PC-3 (cell line): ENCODE measurements around the gene SAAL1. TPM values are rescaled to one million over a fixed set of nuclear protein-coding genes. Genes with fewer than 3 reads are reported as not detected.

Experiments
- ATAC-seq: fragments of 200-7000 bp; cut with Tn5 transposase; 2 replicates; pipeline ENCODE4 v1.9.1; 2020; ENCODE audit warnings: mild to moderate bottlenecking, moderate library complexity
- BruUV-seq: library from RNA; stranded (reverse); fragments of 400-500 nt; replicated peaks from 2 replicates; lab custom pipeline; 2021; lab: Mats Ljungman, UMichigan
- CTCF ChIA-PET: fragments of 300-600 bp; sonication (Branson Sonifier 250); formaldehyde crosslinking; loops from one replicate; lab custom pipeline; 2022; ENCODE audit warnings: antibody characterized with exemption; lab: Charles Lee
- POLR2A ChIA-PET: fragments of 300-600 bp; sonication (Branson Sonifier 250); formaldehyde crosslinking; loops from one replicate; lab custom pipeline; 2022; ENCODE audit warnings: antibody characterized with exemption; ENCODE audit not compliant: unreplicated experiment; lab: Charles Lee
- DNase-seq: peaks from one replicate; pipeline ENCODE4 v3.0.0-alpha.2; 2015
- H2AFZ ChIP-seq: fragments of 300-600 bp; sonication (generic); 2 replicates; pipeline ENCODE4 v1.6.0; 2016; ENCODE audit warnings: antibody characterized with exemption, low read length
- H3F3A ChIP-seq: fragments of 300-600 bp; sonication (generic); one replicate; pipeline ENCODE4 v1.6.0; 2017; ENCODE audit warnings: antibody characterized with exemption, low read length, control low read depth, mild to moderate bottlenecking; ENCODE audit not compliant: unreplicated experiment
- H3K27ac ChIP-seq: fragments of 300-600 bp; sonication (generic); 2 replicates; pipeline ENCODE4 v1.5.1; 2016; ENCODE audit warnings: mild to moderate bottlenecking, low read length
- H3K27me3 ChIP-seq: fragments of 300-600 bp; sonication (generic); 2 replicates; pipeline ENCODE4 v1.6.1; 2016; ENCODE audit warnings: low read length, mixed read lengths
- H3K36me3 ChIP-seq: fragments of 300-600 bp; sonication (generic); 2 replicates; pipeline ENCODE4 v1.6.1; 2016; ENCODE audit warnings: low read depth, mixed run types, low read length, mixed read lengths
- H3K4me1 ChIP-seq: fragments of 300-600 bp; sonication (generic); 2 replicates; pipeline ENCODE4 v1.5.1; 2016; ENCODE audit warnings: low read length; ENCODE audit not compliant: insufficient read depth
- H3K4me2 ChIP-seq: fragments of 300-600 bp; sonication (generic); 2 replicates; pipeline ENCODE4 v1.6.0; 2016; ENCODE audit warnings: low read length
- H3K4me3 ChIP-seq: fragments of 300-600 bp; sonication (generic); 2 replicates; pipeline ENCODE4 v1.5.1; 2016; ENCODE audit warnings: mild to moderate bottlenecking, low read length, mixed read lengths
- H3K79me2 ChIP-seq: fragments of 300-600 bp; sonication (generic); 2 replicates; pipeline ENCODE4 v1.6.1; 2017; ENCODE audit warnings: low read length, mixed read lengths
- H3K9ac ChIP-seq: fragments of 300-600 bp; sonication (generic); 2 replicates; pipeline ENCODE4 v1.6.0; 2016; ENCODE audit warnings: mild to moderate bottlenecking, low read length
- H3K9me2 ChIP-seq: fragments of 300-600 bp; sonication (generic); replicated peaks from 2 replicates; pipeline ENCODE4 v1.6.1; 2016; ENCODE audit warnings: mixed run types, low read length, mixed read lengths
- H3K9me3 ChIP-seq: fragments of 300-600 bp; sonication (generic); 2 replicates; pipeline ENCODE4 v1.6.1; 2016; ENCODE audit warnings: low read length, mixed read lengths
- H4K20me1 ChIP-seq: fragments of 300-600 bp; sonication (generic); 2 replicates; pipeline ENCODE4 v1.6.1; 2016; ENCODE audit warnings: low read length, mixed read lengths
- CTCF ChIP-seq: fragments of 300-600 bp; sonication (generic); conservative IDR thresholded peaks from 2 replicates; pipeline ENCODE4 v1.5.1; 2017; ENCODE audit warnings: antibody characterized with exemption, low read depth, mild to moderate bottlenecking, low read length
- EZH2 ChIP-seq: fragments of 300-600 bp; sonication (generic); IDR thresholded peaks from one replicate; pipeline ENCODE4 v1.6.1; 2017; ENCODE audit warnings: antibody characterized with exemption, mild to moderate bottlenecking, low read length; ENCODE audit not compliant: unreplicated experiment
- EZH2phosphoT487 ChIP-seq: fragments of 300-600 bp; sonication (generic); IDR thresholded peaks from 2 replicates; pipeline ENCODE4 v1.6.1; 2018; ENCODE audit warnings: mild to moderate bottlenecking, antibody characterized with exemption, low read length, borderline replicate concordance
- intact Hi-C: fragments of 100-400 bp; cut with micrococcal nuclease; formaldehyde crosslinking; loops from 2 replicates; pipeline ENCODE4 v1.9.0; 2023
- total RNA-seq: library from RNA; depleted of rRNA; stranded (reverse); fragments of >200 nt; gene quantifications from 2 replicates; pipeline ENCODE4 v1.2.3, GENCODE V29; 2014

Gene SAAL1
- total RNA-seq, 1 experiment from 2014 or later, result 25.4 TPM

- Histone ChIP-seq H3K79me2 (no peaks in the 10 kb centered on the region), H4K20me1 (no peaks in the 10 kb centered on the region), H3K27ac (no peak overlapping the region), H3F3A (no peaks in the 10 kb centered on the region), H3K9me2 (no peaks in the 10 kb centered on the region), H3K4me3 (no peak overlapping the region), H3K4me2 (no peak overlapping the region), H3K27me3 (no peaks in the 10 kb centered on the region), H2AFZ (no peak overlapping the region), H3K9me3 (no peaks in the 10 kb centered on the region), H3K4me1 (peaks cover under 1% of the 10 kb centered on the region; the same call in 1 of the 2 replicates), H3K9ac (no peak overlapping the region), H3K36me3 (peaks cover 23% of the 10 kb centered on the region)
- DNase-seq (peak; percentile 42), ATAC-seq (peak; percentile 27; the same call in 1 of the 2 replicates)
- POLR2A ChIA-PET, result no interaction called here
- intact Hi-C loops, result loop anchor here (5.0 kb wide), 1 partner anchor 88 kb away; no protein-coding TSS in a partner anchor
- CTCF ChIA-PET, result no interaction called here
- TF ChIP-seq EZH2phosphoT487 (no peak), CTCF (no peak), EZH2 (no peak)
- no TSS peak for BruUV-seq
These were observed 25.4 kb downstream of the SAAL1 start for GRCh38 chr11:18080451-18080850.

GRCh38 chr11:18078909-18079308 is 27.0 kb downstream of the SAAL1 start:
- ATAC-seq (no peak), DNase-seq (no peak)
- Histone ChIP-seq H3K4me3 (no peak overlapping the region), H3K4me2 (no peak overlapping the region), H3K27ac (no peak overlapping the region), H3K4me1 (peaks cover 16% of the 10 kb centered on the region), H4K20me1 (no peaks in the 10 kb centered on the region), H3K27me3 (no peaks in the 10 kb centered on the region), H3F3A (no peaks in the 10 kb centered on the region), H3K9me2 (no peaks in the 10 kb centered on the region), H3K36me3 (peaks cover 23% of the 10 kb centered on the region), H3K79me2 (no peaks in the 10 kb centered on the region), H3K9ac (no peak overlapping the region), H3K9me3 (no peaks in the 10 kb centered on the region), H2AFZ (no peak overlapping the region)
- intact Hi-C loops, result no loop called here
- TF ChIP-seq EZH2phosphoT487 (no peak), EZH2 (no peak), CTCF (no peak)
- POLR2A ChIA-PET, result no interaction called here
- no TSS peak for BruUV-seq
- CTCF ChIA-PET, result no interaction called here

- no peak overlapping the region for H2AFZ ChIP-seq
- CTCF ChIA-PET, result no interaction called here
These were observed 30.4 kb downstream of the SAAL1 start for GRCh38 chr11:18075444-18075843.

More at GRCh38 chr11:18075444-18075843, 30.4 kb downstream of the SAAL1 start:
- H3K9me2 ChIP-seq, result no peaks in the 10 kb centered on the region
- H4K20me1 ChIP-seq, result no peaks in the 10 kb centered on the region
- POLR2A ChIA-PET, result no interaction called here
- H3K79me2 ChIP-seq, result no peaks in the 10 kb centered on the region
- no peak overlapping the region for H3K4me3 ChIP-seq
- no peak for ATAC-seq
- TF ChIP-seq CTCF (no peak), EZH2 (no peak), EZH2phosphoT487 (no peak)
- H3K4me1 ChIP-seq, result peaks cover 17% of the 10 kb centered on the region
- H3K9ac ChIP-seq, result no peak overlapping the region
- no peak overlapping the region for H3K4me2 ChIP-seq
- DNase-seq, result no peak
- intact Hi-C loops, result no loop called here
- H3K27ac ChIP-seq, result no peak overlapping the region
- H3K27me3 ChIP-seq, result no peaks in the 10 kb centered on the region
- no peaks in the 10 kb centered on the region for H3K9me3 ChIP-seq
- no TSS peak for BruUV-seq
- no peaks in the 10 kb centered on the region for H3F3A ChIP-seq
- peaks cover 5% of the 10 kb centered on the region; the same call in 1 of the 2 replicates for H3K36me3 ChIP-seq
